HEK293T (cell line): ENCODE results near the gene PRDM16.

ENCODE experiments used
- BHLHE40 ChIP-seq: fragments of 450-650 bp; IDR thresholded peaks from 2 replicates; pipeline ENCODE4 v1.6.1; 2016; ENCODE audit warnings: mild to moderate bottlenecking, moderate library complexity, borderline replicate concordance
- CTBP1 ChIP-seq: fragments of 450-650 bp; IDR thresholded peaks from 2 replicates; pipeline ENCODE4 v1.6.1; 2016; ENCODE audit warnings: borderline replicate concordance
- ELF4 ChIP-seq: fragments of 450-650 bp; IDR thresholded peaks from 2 replicates; pipeline ENCODE4 v1.6.1; 2017; ENCODE audit warnings: antibody characterized with exemption
- FOXA1 ChIP-seq: fragments of 450-650 bp; IDR thresholded peaks from 2 replicates; pipeline ENCODE4 v1.6.1; 2016; ENCODE audit warnings: mild to moderate bottlenecking
- FOXK2 ChIP-seq: fragments of 450-650 bp; IDR thresholded peaks from 2 replicates; pipeline ENCODE4 v1.6.1; 2016; ENCODE audit warnings: mild to moderate bottlenecking
- FOXM1 ChIP-seq: fragments of 450-650 bp; IDR thresholded peaks from 2 replicates; pipeline ENCODE4 v1.6.1; 2017; ENCODE audit warnings: mild to moderate bottlenecking, borderline replicate concordance
- HDGF ChIP-seq: fragments of 450-650 bp; IDR thresholded peaks from 2 replicates; pipeline ENCODE4 v1.6.1; 2017; ENCODE audit warnings: antibody characterized with exemption, borderline replicate concordance
- L3MBTL2 ChIP-seq: fragments of 450-650 bp; conservative IDR thresholded peaks from 2 replicates; pipeline ENCODE4 v1.6.1; 2016; ENCODE audit warnings: mild to moderate bottlenecking
- LEF1 ChIP-seq: fragments of 450-650 bp; IDR thresholded peaks from 2 replicates; pipeline ENCODE4 v1.6.1; 2017; ENCODE audit warnings: mild to moderate bottlenecking, borderline replicate concordance
- NFRKB ChIP-seq: fragments of 450-650 bp; IDR thresholded peaks from 2 replicates; pipeline ENCODE4 v1.6.1; 2016; ENCODE audit warnings: mild to moderate bottlenecking, moderate library complexity
- SP1 ChIP-seq: fragments of 450-650 bp; IDR thresholded peaks from 2 replicates; pipeline ENCODE4 v1.6.1; 2017
- SUZ12 ChIP-seq: fragments of 450-650 bp; IDR thresholded peaks from 2 replicates; pipeline ENCODE4 v1.6.1; 2016; ENCODE audit warnings: mild to moderate bottlenecking
- TF ChIP-seq, protein P1 (sequence below): fragments of 450-650 bp; IDR thresholded peaks from 2 replicates; pipeline ENCODE4 v1.6.1; 2016

DNA sequence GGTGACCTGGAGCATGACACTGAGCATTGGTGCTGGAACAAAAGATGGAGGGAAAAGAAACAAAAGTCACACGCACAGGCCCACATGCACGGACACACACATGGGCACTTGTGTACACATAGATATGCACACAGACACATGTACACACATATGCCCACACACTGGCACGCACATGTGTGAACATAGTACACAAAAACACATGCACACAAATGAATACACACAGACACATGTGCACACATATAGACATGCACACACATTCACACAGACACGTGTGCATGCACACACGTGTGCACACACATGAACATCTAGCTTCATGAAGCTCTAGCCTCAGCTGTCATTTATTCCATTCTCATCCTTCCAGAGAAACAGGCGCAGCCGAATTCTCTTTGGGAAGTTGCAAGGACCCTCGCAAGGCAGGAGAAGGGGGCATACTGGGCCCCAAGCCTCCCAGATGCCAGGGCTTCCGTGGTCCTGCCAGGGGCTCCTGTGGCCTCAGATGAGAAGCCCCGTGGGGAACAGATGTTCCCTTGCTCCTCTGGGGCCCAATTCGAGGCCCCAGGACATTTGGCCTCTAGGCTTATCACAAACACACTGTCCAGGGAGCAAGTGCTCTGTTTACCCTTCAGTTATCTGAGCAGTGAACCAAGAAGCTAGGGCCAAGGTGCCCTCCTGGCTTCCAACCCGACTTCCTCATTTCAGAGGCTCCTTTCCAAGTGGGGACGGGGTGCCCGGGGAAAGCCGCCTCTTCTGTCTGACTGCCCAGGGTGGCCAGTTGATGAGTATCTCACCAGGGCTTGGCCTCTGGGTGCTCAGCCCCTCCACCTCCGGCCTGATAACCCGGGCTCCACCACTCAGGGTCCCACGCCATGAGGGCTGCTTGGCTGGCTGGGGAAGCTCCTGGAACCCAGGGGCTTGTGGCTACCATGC, 269.1 kb downstream of the PRDM16 start:
- TF ChIP-seq HDGF (no peak), FOXK2 (no peak), LEF1 (no peak), CTBP1 (no peak), L3MBTL2 (no peak), BHLHE40 (no peak), SP1 (no peak), FOXM1 (no peak), FOXA1 (no peak), SUZ12 (no peak), NFRKB (no peak), ELF4 (no peak)
- TF ChIP-seq, protein P1, sequence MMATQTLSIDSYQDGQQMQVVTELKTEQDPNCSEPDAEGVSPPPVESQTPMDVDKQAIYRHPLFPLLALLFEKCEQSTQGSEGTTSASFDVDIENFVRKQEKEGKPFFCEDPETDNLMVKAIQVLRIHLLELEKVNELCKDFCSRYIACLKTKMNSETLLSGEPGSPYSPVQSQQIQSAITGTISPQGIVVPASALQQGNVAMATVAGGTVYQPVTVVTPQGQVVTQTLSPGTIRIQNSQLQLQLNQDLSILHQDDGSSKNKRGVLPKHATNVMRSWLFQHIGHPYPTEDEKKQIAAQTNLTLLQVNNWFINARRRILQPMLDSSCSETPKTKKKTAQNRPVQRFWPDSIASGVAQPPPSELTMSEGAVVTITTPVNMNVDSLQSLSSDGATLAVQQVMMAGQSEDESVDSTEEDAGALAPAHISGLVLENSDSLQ, result no peak
